NCI-H2081 (cell line): ENCODE measurements around the gene BRINP3.

Source experiments
- DNase-seq, 2 experiments: peaks; one replicate each; lab custom pipeline; 2025; lab: John Stamatoyannopoulos, UW

Gene BRINP3

DNA sequence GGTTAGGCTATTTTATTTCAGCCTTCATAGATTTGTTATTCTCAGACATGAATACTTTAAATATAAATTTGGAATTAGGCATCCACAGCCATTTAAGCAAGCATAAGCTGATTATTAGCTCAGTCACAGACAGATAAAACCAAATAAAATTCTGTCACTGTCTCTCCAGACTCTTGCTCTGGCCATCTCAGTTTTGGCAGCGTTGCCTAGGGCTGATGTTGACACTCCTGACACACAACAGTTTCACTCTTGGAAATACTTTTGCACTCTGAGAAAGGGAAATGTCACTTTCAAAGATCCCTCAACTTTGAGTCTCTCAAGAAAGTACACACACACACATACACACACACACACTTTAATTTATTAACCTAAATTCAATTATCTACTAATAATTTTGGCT, 372.7 kb downstream of the BRINP3 start:
- no peak for DNase-seq

DNA sequence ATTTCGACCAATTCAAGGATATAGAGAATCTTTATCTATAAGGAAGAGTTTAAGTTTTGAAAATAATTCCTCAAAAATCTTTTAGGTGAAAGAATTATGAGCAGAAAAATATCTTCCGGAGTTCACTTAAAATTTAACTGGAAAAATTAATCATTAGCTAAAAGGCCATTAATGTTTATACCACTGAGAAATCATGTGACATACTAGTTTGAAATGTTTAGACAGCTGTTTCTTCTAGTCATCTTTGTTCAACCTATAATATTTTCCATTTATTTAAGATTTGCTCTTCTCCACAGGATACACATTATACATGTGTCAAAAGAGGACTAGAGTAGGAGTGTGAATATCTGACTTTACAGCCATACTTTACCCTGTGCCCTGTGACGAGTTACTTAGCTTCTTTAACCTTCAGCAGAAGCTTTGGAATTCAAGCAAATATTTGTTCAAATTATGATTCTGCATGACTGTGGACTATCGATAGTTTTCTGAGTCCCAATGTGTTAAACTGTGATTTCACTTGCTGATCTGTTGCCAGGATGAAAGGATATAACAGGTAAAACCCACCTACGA, 374.8 kb downstream of the BRINP3 start:
- no peak for DNase-seq

DNA sequence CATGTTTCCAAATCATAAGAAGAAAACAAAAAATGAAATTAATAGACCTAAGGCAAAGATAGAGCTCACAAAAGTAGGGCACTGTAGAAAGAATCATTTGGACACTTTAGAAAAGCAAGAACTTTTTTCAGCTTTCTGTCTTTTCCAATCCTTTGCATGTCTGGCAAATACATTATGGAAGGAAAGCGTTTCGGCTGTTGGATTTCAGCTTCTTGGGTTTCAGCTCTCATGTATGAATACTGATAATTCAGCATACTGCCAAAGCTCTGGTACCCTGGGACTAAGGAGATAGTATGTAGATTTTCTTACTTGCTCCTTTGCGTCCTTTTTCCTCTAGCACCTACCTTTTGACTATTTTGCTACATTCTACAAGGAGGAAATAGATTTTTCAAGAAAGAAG, 375.9 kb downstream of the BRINP3 start:
- DNase-seq: no peak

DNA sequence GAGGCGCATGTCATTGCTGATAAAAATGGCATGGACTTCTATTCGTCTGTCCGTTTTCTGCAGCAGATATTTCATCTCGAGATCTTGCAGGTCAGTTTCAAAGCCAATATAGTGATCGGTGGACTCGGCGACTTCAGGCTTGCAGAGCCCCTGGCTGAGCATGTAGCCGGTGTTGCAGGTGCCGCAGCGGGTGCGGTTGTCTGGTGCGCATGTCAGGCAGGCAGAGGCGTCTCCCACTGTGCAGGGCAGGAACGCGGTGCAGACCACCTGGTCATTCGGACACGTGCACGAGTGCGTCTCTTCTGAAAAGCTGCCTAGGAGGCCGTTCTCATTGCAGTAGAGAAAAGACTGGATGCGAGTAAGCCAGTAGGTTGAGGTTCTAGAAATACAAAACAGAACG, 378.9 kb downstream of the BRINP3 start:
- no peak for DNase-seq

DNA sequence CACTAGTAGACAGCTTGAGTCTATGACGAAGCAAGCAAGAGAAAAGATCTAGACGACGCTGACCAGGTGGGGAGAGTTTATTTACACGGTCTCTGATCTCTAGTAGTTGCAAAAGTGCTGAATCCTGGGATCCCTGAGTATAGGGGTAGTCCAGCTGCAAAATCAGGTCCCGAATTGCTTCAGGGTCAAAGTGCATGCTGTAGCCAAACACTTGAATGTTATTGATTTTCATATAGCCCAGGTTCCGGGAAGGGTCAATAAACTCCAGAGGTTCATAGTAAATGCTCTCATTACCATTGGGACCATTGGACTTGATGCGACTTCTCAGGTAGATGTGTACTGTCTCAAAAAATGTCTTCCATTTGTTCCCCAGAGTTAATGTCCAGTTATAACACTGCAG, 379.6 kb downstream of the BRINP3 start:
- no peak for DNase-seq

DNA sequence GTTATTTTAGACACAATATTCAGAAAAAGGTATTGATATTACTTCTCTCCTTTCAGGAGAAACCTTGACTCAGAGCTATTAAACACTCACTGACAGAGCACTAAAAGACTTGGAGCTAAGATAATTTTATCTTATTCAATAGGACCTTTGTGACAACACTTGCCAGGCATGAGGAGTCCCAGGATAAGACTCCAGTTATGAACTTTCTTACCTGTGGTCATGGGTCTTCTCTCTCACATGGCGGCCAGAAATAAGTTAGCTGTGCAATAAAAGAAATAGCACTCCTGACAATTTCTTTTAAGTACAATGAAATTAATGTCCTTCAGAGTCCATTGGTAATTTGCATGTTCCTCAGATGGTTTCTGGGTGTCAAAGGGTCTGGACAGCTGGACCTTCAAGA, 382.1 kb downstream of the BRINP3 start:
- DNase-seq: no peak

DNA sequence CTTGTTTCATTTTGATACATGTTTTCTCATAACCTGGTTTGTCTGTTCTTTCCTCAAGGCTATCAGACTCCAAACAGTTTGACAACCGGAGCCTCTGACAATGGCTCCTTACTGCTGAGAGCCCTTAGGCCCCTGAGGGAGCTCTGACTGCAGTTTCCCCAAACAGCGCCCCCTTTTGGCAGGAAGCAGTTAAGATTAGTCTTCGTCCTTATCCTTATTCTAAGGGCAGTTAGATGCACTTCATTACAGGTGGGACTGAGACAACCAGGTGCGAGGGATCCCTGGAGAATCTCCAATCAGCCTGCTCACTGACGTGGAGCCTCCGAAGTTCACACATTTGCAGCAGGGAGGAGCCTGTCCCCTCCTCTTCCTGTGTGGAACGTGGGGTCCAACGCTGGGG, 393.1 kb downstream of the BRINP3 start:
- DNase-seq: no peak

DNA sequence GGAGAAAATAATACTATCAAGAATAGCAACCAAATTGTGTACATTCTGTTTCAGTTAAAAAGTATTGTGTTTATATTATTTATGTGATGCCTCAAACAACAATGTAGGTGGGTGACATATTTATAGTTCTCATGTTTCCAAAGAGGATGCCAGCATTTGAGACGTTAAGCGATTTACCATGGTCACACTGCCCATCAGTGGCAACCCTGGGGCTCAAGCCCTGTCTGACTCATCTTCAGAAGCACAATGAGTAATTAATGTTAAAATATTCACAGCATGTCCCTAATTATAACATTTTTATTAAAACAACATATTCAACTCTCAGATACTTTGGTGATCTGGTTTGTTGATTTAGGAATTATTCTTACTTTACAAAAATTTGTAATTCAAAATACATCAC, 409.4 kb downstream of the BRINP3 start:
- no peak for DNase-seq

DNA sequence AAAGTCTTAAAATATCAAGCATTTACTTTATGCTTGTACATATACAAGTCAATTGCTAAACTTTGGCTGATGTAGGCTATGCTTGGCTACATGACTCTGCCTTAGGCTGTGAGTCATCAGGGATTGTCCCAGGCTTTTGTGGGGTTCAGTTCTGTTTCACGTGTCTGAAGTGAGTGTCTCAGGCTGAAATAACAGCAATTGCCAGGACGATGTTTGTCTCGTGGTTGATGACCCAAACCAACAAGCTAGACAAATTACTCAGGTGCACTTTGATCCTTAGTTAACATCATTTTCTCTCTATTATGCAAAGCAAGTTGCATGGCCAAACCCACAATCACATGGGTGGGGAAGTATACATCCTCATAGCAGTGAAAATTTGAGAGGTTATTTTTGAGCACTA, 410.1 kb downstream of the BRINP3 start:
- no peak for DNase-seq

DNA sequence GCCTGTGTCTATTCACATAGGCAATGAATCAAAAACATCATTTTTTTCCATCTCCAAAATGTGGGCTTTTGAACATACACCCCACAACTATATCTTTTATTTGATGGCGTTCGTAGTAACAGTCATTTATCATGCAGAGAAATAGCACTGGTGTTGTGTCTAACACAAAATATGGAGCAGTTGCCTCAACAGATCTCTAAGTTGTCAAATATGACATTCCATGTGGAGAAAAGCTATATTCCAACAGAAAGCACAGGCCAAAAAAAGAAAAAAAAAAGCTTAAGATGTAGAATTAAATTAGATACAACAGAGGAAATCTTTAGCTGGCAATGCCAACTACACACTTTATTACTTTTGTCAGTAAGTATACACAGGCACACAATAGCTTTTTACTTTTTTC, 411.7 kb downstream of the BRINP3 start:
- DNase-seq: no peak

DNA sequence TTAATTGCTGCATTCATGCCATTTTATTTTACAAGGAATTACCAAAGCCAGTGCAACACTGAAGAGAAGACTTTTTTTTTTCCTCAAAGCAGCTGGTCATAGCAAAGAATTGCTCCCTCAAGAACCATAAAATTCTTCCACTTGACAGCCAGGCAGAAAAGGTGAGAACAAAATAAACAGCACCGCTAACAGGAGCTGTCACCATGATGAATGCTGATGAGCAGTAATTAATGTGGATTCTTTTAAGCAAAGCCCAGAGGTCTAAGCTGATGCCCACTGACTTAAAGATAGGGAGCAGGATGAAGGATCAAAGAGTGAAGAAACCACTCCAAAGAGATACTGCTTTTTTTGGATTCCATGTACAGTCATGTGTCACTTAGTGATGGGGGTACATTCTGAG, 428.4 kb downstream of the BRINP3 start:
- no peak for DNase-seq
